Parathyroid adenoma (tissue), 2 donors: Measurements from ENCODE around the gene DPY19L3.

ENCODE experiments used
- H2AFZ ChIP-seq: fragments of 300-600 bp; sonication (generic); one replicate; pipeline ENCODE4 v1.7.0; 2017; ENCODE audit warnings: antibody characterized with exemption, mild to moderate bottlenecking
- H3K27ac ChIP-seq: fragments of 300-600 bp; sonication (generic); one replicate; pipeline ENCODE4 v1.7.0; 2017
- H3K27me3 ChIP-seq: fragments of 300-600 bp; sonication (generic); one replicate; pipeline ENCODE4 v1.7.0; 2017; ENCODE audit warnings: low read length; ENCODE audit not compliant: control insufficient read depth, insufficient read depth
- H3K36me3 ChIP-seq: fragments of 300-600 bp; sonication (generic); one replicate; pipeline ENCODE4 v1.7.0; 2017; ENCODE audit warnings: low read length; ENCODE audit not compliant: control insufficient read depth, insufficient read depth
- H3K4me1 ChIP-seq: fragments of 300-600 bp; sonication (generic); one replicate; pipeline ENCODE4 v1.7.0; 2017; ENCODE audit warnings: control low read depth
- H3K4me2 ChIP-seq: fragments of 300-600 bp; sonication (generic); one replicate; pipeline ENCODE4 v1.7.0; 2017; ENCODE audit warnings: low read length
- H3K4me3 ChIP-seq: fragments of 300-600 bp; sonication (generic); one replicate; pipeline ENCODE4 v1.7.0; 2017; ENCODE audit warnings: low read depth, low read length
- H3K79me2 ChIP-seq: fragments of 300-600 bp; sonication (generic); one replicate; pipeline ENCODE4 v1.7.0; 2017; ENCODE audit warnings: control low read depth
- H3K9ac ChIP-seq: fragments of 300-600 bp; sonication (generic); one replicate; pipeline ENCODE4 v1.7.0; 2017; ENCODE audit warnings: mild to moderate bottlenecking
- H3K9me3 ChIP-seq: fragments of 300-600 bp; sonication (generic); one replicate; pipeline ENCODE4 v1.7.0; 2017; ENCODE audit warnings: low read length; ENCODE audit not compliant: control insufficient read depth
- TF ChIP-seq, protein P1 (sequence below): fragments of 300-600 bp; sonication (generic); IDR thresholded peaks from one replicate; pipeline ENCODE4 v1.7.0; 2017; ENCODE audit warnings: antibody characterized with exemption, mild to moderate bottlenecking
- donor health status: primary hyperparathyroidism.

DPY19L3 gene

DNA sequence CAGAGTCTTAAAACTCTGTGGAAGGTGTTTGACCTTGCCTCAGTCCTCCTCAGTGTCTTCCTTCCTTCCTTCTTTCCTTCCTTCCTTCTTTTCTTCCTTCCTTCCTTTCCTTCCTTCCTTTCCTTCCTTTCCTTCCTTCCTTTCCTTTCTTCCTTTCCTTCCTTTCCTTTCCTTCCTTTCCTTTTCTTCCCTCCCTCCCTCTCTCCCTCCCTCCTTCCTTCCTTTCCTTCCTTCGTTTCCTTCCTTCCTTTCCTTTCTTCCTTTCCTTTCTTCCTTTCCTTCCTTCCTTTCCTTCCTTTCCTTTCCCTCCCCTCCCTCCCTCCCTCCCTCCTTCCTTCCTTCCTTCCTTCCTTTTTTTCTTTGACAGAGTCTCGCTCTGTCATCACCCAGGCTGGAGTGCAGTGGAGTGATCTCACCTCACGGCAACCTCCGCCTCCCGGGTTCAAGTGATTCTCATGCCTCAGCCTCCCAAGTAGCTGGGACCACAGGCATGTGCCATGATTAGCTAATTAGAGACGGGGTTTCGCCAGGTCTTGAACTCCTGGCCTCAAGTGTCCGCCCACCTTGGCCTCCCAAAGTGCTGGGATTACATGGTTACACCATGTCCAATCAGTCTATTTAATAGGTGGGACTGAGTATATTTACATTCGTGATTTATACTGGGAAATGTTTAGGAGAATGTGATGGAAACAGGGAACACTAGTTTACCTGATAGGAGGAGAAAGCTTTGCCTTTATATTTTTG is 43.8 kb upstream of the DPY19L3 start:
- Histone ChIP-seq H3K27me3 (no peaks in the 10 kb centered on the region), H3K9ac (no peak overlapping the region), H3K4me1 (peaks cover 8% of the 10 kb centered on the region), H3K36me3 (no peaks in the 10 kb centered on the region), H3K4me2 (no peak overlapping the region), H3K4me3 (no peak overlapping the region), H3K9me3 (no peaks in the 10 kb centered on the region), H3K79me2 (peaks cover 37% of the 10 kb centered on the region), H2AFZ (no peak overlapping the region), H3K27ac (no peak overlapping the region)
- TF ChIP-seq, protein P1, sequence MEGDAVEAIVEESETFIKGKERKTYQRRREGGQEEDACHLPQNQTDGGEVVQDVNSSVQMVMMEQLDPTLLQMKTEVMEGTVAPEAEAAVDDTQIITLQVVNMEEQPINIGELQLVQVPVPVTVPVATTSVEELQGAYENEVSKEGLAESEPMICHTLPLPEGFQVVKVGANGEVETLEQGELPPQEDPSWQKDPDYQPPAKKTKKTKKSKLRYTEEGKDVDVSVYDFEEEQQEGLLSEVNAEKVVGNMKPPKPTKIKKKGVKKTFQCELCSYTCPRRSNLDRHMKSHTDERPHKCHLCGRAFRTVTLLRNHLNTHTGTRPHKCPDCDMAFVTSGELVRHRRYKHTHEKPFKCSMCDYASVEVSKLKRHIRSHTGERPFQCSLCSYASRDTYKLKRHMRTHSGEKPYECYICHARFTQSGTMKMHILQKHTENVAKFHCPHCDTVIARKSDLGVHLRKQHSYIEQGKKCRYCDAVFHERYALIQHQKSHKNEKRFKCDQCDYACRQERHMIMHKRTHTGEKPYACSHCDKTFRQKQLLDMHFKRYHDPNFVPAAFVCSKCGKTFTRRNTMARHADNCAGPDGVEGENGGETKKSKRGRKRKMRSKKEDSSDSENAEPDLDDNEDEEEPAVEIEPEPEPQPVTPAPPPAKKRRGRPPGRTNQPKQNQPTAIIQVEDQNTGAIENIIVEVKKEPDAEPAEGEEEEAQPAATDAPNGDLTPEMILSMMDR = no peak

DNA sequence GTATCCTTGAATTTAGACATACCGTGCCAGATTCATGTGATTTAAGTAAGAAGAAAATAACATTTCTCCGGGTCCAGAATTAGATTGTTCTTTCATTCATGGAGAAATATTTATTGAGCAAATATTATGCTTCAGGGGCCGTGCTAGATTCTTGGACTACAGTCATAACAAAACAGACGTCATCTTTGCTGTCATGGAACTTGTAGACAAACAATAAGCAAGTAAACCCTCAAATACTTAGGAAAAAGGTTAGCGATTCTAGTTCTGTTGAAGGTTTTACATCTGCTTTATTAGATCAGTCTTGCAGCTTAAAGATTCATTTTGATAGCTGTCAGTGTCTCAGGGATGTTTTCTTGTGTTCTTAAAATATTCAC is 43.3 kb upstream of the DPY19L3 start:
- peaks cover 8% of the 10 kb centered on the region for H3K4me1 ChIP-seq
- no peak overlapping the region for H3K4me2 ChIP-seq
- H3K27me3 ChIP-seq = no peaks in the 10 kb centered on the region
- TF ChIP-seq, protein P1 = no peak
- H3K4me3 ChIP-seq = no peak overlapping the region
- H2AFZ ChIP-seq = no peak overlapping the region
- H3K36me3 ChIP-seq = no peaks in the 10 kb centered on the region
- H3K27ac ChIP-seq = no peak overlapping the region
- no peaks in the 10 kb centered on the region for H3K9me3 ChIP-seq
- peaks cover 37% of the 10 kb centered on the region for H3K79me2 ChIP-seq
- H3K9ac ChIP-seq = no peak overlapping the region

DNA sequence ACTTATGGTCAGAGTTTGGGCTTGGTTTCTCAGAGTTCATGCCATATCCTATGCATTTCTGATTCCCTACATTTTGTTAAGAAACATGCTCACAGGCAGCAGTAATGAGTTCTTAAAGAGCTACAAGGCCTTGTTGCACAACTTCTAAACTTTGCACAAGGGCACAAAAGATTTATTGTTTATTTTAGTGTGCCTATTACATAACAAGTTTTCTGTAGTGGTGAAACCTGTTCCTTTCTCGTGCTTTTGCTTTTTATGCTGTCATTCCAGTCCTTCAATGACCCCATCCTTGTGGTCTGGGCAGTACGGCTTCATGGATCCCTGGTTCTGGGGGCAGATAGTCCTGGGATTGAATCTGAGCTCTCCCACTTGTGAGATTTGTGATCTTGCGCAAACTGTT is 42.4 kb upstream of the DPY19L3 start:
- no peaks in the 10 kb centered on the region for H3K27me3 ChIP-seq
- peaks cover 41% of the 10 kb centered on the region for H3K79me2 ChIP-seq
- TF ChIP-seq, protein P1 = no peak
- no peak overlapping the region for H3K4me2 ChIP-seq
- no peaks in the 10 kb centered on the region for H3K36me3 ChIP-seq
- H3K4me3 ChIP-seq = peak overlapping the region; percentile 7
- H2AFZ ChIP-seq = no peak overlapping the region
- peaks cover 8% of the 10 kb centered on the region for H3K4me1 ChIP-seq
- H3K27ac ChIP-seq = no peak overlapping the region
- H3K9ac ChIP-seq = no peak overlapping the region
- H3K9me3 ChIP-seq = no peaks in the 10 kb centered on the region

DNA sequence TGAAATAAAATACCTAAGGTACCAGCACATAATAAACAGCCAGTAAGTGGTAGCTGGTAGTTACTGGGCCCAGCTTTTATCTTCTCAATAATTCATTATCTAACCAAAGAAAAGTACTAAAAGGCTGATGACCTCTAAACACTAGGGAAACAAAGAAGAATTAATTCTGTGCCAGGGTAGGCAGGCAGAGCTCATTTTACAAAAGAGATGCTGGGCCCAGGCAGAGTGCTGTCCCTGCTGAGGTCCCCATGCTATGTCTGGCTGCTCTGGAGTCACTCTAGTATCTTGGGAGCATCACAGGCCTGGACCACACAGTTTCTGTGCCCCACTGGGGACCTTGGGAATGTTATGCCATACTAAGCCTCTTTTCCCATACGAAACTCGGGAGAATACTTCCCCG is 41.9 kb upstream of the DPY19L3 start:
- no peaks in the 10 kb centered on the region for H3K36me3 ChIP-seq
- no peaks in the 10 kb centered on the region for H3K27me3 ChIP-seq
- no peak overlapping the region for H3K9ac ChIP-seq
- H2AFZ ChIP-seq = no peak overlapping the region
- TF ChIP-seq, protein P1 = no peak
- no peak overlapping the region for H3K27ac ChIP-seq
- peaks cover 40% of the 10 kb centered on the region for H3K79me2 ChIP-seq
- no peak overlapping the region for H3K4me2 ChIP-seq
- no peaks in the 10 kb centered on the region for H3K9me3 ChIP-seq
- peak overlapping the region; percentile 7 for H3K4me3 ChIP-seq
- peaks cover 8% of the 10 kb centered on the region for H3K4me1 ChIP-seq

DNA sequence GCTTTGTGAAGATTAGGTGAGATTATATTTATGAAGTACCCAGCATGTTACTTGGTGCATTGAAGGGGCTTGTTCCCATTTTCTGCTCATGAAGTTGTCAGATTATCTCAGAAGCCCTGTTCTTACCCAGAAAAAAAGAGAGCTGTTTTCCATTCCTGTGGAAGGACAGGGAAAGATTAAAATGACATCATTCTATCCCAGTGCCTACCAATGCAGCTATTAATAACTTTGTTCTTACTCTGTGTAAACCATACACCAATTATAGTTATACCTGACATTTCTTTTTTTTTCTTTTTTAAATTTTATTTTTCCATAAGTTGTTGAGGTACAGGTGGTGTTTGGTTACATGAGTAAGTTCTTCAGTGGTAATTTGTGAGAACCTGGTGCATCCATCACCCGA is 41.5 kb upstream of the DPY19L3 start:
- TF ChIP-seq, protein P1 = no peak
- H3K4me2 ChIP-seq = no peak overlapping the region
- no peak overlapping the region for H3K9ac ChIP-seq
- no peaks in the 10 kb centered on the region for H3K27me3 ChIP-seq
- no peaks in the 10 kb centered on the region for H3K36me3 ChIP-seq
- no peak overlapping the region for H3K4me3 ChIP-seq
- no peak overlapping the region for H2AFZ ChIP-seq
- peaks cover 8% of the 10 kb centered on the region for H3K4me1 ChIP-seq
- no peak overlapping the region for H3K27ac ChIP-seq
- no peaks in the 10 kb centered on the region for H3K9me3 ChIP-seq
- peaks cover 40% of the 10 kb centered on the region for H3K79me2 ChIP-seq
